HG03460 (cell line): ENCODE data around the gene RPP25L.

ENCODE experiments used
- ATAC-seq: cut with Tn5 transposase; IDR thresholded peaks from one replicate; pipeline ENCODE4 v1.9.1; 2021; ENCODE audit not compliant: unreplicated experiment

The RPP25L gene

GRCh38 chr9:34588671-34589635, 22.9 kb downstream of the RPP25L start:
- no peak for ATAC-seq

- ATAC-seq = no peak
Measured at GRCh38 chr9:34587271-34587670, 24.6 kb downstream of the RPP25L start.

- no peak for ATAC-seq
Measured at GRCh38 chr9:34585946-34586669, 25.8 kb downstream of the RPP25L start.

GRCh38 chr9:34584970-34585369, 26.9 kb downstream of the RPP25L start:
- ATAC-seq = no peak

GRCh38 chr9:34582787-34583186, 29.1 kb downstream of the RPP25L start:
- ATAC-seq = no peak

- ATAC-seq = no peak
Measured at GRCh38 chr9:34581318-34581717, 30.6 kb downstream of the RPP25L start.

- no peak for ATAC-seq
Measured at GRCh38 chr9:34580358-34580757, 31.5 kb downstream of the RPP25L start.

- ATAC-seq = no peak
Measured at GRCh38 chr9:34579808-34580163, 32.1 kb downstream of the RPP25L start.

- no peak for ATAC-seq
Measured at GRCh38 chr9:34579104-34579807, 32.6 kb downstream of the RPP25L start.

- ATAC-seq = no peak
Measured at GRCh38 chr9:34578241-34579103, 33.4 kb downstream of the RPP25L start.

GRCh38 chr9:34577400-34578240, 34.3 kb downstream of the RPP25L start:
- no peak for ATAC-seq

GRCh38 chr9:34576597-34577399, 35.1 kb downstream of the RPP25L start:
- no peak for ATAC-seq

- ATAC-seq = no peak
Measured at GRCh38 chr9:34575862-34576596, 35.9 kb downstream of the RPP25L start.

GRCh38 chr9:34575241-34575640, 36.7 kb downstream of the RPP25L start:
- ATAC-seq = no peak

- no peak for ATAC-seq
Measured at GRCh38 chr9:34574571-34574970, 37.3 kb downstream of the RPP25L start.

- ATAC-seq = no peak
Measured at GRCh38 chr9:34573599-34574325, 38.1 kb downstream of the RPP25L start.

GRCh38 chr9:34572628-34573027, 39.3 kb downstream of the RPP25L start:
- no peak for ATAC-seq

- ATAC-seq = no peak
Measured at GRCh38 chr9:34572092-34572491, 39.8 kb downstream of the RPP25L start.
